ENCODE data around the gene RIPPLY2. TPM values are rescaled to one million over a fixed set of nuclear protein-coding genes. Genes with fewer than 3 reads are reported as not detected.
"Not testable (repeated sequence)": the region's sequence is repeated elsewhere in the genome, so short reads cannot be mapped to it uniquely, and the experiment has no call there.

The RIPPLY2 gene
- not detected in 2 replicates for polyA plus RNA-seq (2013)

GRCh38 chr6:83853178-83854000 lies at the start of gene RIPPLY2:
Gene RIPPLY2, plus strand, starts transcription at chr6:83853360. Its CDS starts 57 bp downstream, at chr6:83853417.
- Histone ChIP-seq H3K27ac (ENCODE audit: low read depth, low read length) (no peak within 1 kb of the TSS), H3K9ac (ENCODE audit: low read length) (no peak within 1 kb of the TSS), H3K79me1 (ENCODE audit: low read length) (no peaks in the 10 kb centered on the region), H2BK5ac (ENCODE audit: low read depth, low read length, poor library complexity) (no peak within 1 kb of the TSS), H3K4me2 (ENCODE audit: low read length) (peak within 1 kb of the TSS; percentile 66), H2BK120ac (ENCODE audit: insufficient read depth, low read length, poor library complexity) (no peak within 1 kb of the TSS), H4K8ac (ENCODE audit: low read depth, low read length) (no peak within 1 kb of the TSS), H4K91ac (ENCODE audit: low read depth, low read length) (no peak within 1 kb of the TSS), H3K79me2 (ENCODE audit: control insufficient read depth, insufficient read depth, low read length, poor library complexity) (no peaks in the 10 kb centered on the region), H2BK12ac (ENCODE audit: low read length) (no peak within 1 kb of the TSS), H3K36me3 (ENCODE audit: control insufficient read depth in 1 of 2, insufficient read depth in 2 of 2, low read length in 2 of 2) (no peaks in the 10 kb centered on the region), H2AK5ac (ENCODE audit: low read length) (no peak within 1 kb of the TSS), H3K27me3 (ENCODE audit: insufficient read depth, low read length) (peaks cover 22% of the 10 kb centered on the region), H3K9me3 (ENCODE audit: insufficient read depth, low read depth, low read length) (no peaks in the 10 kb centered on the region), H3K18ac (ENCODE audit: low read length) (no peak within 1 kb of the TSS), H3K4me3 (ENCODE audit: low read depth, low read length) (peak within 1 kb of the TSS; percentile 57), H3K4me1 (ENCODE audit: control insufficient read depth in 1 of 2, insufficient read depth in 2 of 2, low read length in 2 of 2) (peaks cover 3 to 11% of the 10 kb centered on the region in 2 experiments), H2AFZ (ENCODE audit: insufficient read depth, low read length, poor library complexity) (peak within 1 kb of the TSS; percentile 44), H3K4ac (ENCODE audit: low read depth, low read length) (no peak within 1 kb of the TSS), H4K12ac (ENCODE audit: low read depth, low read length) (no peak within 1 kb of the TSS), H3K23ac (ENCODE audit: low read length) (no peak within 1 kb of the TSS), H3K14ac (ENCODE audit: low read length) (no peak within 1 kb of the TSS)
- no peak for DNase-seq
- no CpG with 5 or more reads among the region's 81 CpGs for WGBS (ENCODE audit: extremely low coverage, insufficient coverage, insufficient read length)

DNA sequence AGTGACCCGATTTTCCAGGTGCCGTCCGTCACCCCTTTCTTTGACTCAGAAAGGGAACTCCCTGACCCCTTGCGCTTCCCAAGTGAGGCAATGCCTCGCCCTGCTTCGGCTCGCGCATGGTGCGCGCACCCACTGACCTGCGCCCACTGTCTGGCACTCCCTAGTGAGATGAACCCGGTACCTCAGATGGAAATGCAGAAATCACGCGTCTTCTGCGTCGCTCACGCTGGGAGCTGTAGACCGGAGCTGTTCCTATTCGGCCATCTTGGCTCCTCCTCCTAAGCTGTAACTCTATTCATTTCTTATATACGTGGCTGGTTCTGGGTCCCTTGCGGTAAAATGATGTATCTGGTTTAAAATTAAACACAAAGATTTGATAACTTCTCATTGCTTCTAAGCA lies 49.7 kb upstream of the RIPPLY2 start:
- H2BK120ac ChIP-seq (ENCODE audit: insufficient read depth, low read length, poor library complexity): not testable (repeated sequence)

GRCh38 chr6:83804886-83805285 lies 48.3 kb upstream of the RIPPLY2 start:
- no peak overlapping the region for H3K18ac ChIP-seq (ENCODE audit: low read length)
- no peak overlapping the region for H3K23ac ChIP-seq (ENCODE audit: low read length)
- H3K27me3 ChIP-seq (ENCODE audit: insufficient read depth, low read length): no peaks in the 10 kb centered on the region
- no peak overlapping the region for H4K8ac ChIP-seq (ENCODE audit: low read depth, low read length)
- no peak overlapping the region for H3K9ac ChIP-seq (ENCODE audit: low read length)
- no peak overlapping the region for H2AFZ ChIP-seq (ENCODE audit: insufficient read depth, low read length, poor library complexity)
- H2BK12ac ChIP-seq (ENCODE audit: low read length): no peak overlapping the region
- H3K14ac ChIP-seq (ENCODE audit: low read length): no peak overlapping the region
- H3K79me2 ChIP-seq (ENCODE audit: control insufficient read depth, insufficient read depth, low read length, poor library complexity): no peaks in the 10 kb centered on the region
- H3K4me1 ChIP-seq (ENCODE audit: control insufficient read depth in 1 of 2, insufficient read depth in 2 of 2, low read length in 2 of 2): no peaks in the 10 kb centered on the region
- no peak for DNase-seq
- no peak overlapping the region for H2BK5ac ChIP-seq (ENCODE audit: low read depth, low read length, poor library complexity)
- H2AK5ac ChIP-seq (ENCODE audit: low read length): no peak overlapping the region
- no peaks in the 10 kb centered on the region for H3K79me1 ChIP-seq (ENCODE audit: low read length)
- H3K27ac ChIP-seq (ENCODE audit: low read depth, low read length): no peak overlapping the region
- no peak overlapping the region for H3K4me3 ChIP-seq (ENCODE audit: low read depth, low read length)
- no peak overlapping the region for H3K4ac ChIP-seq (ENCODE audit: low read depth, low read length)
- H4K91ac ChIP-seq (ENCODE audit: low read depth, low read length): no peak overlapping the region
- no peak overlapping the region for H2BK120ac ChIP-seq (ENCODE audit: insufficient read depth, low read length, poor library complexity)
- no peaks in the 10 kb centered on the region for H3K36me3 ChIP-seq (ENCODE audit: control insufficient read depth in 1 of 2, insufficient read depth in 2 of 2, low read length in 2 of 2)
- no peaks in the 10 kb centered on the region for H3K9me3 ChIP-seq (ENCODE audit: insufficient read depth, low read depth, low read length)
- H4K12ac ChIP-seq (ENCODE audit: low read depth, low read length): no peak overlapping the region
- no peak overlapping the region for H3K4me2 ChIP-seq (ENCODE audit: low read length)

More for the DNA sequence above, 49.7 kb upstream of the RIPPLY2 start:
- H3K79me1 ChIP-seq (ENCODE audit: low read length); H3K4me2 ChIP-seq (ENCODE audit: low read length); H3K36me3 ChIP-seq (ENCODE audit: control insufficient read depth in 1 of 2, insufficient read depth in 2 of 2, low read length in 2 of 2); H3K4ac ChIP-seq (ENCODE audit: low read depth, low read length); H3K9ac ChIP-seq (ENCODE audit: low read length); H3K23ac ChIP-seq (ENCODE audit: low read length); H3K4me3 ChIP-seq (ENCODE audit: low read depth, low read length); H4K12ac ChIP-seq (ENCODE audit: low read depth, low read length); H3K14ac ChIP-seq (ENCODE audit: low read length); H3K27ac ChIP-seq (ENCODE audit: low read depth, low read length); H3K27me3 ChIP-seq (ENCODE audit: insufficient read depth, low read length); H2AFZ ChIP-seq (ENCODE audit: insufficient read depth, low read length, poor library complexity); H3K79me2 ChIP-seq (ENCODE audit: control insufficient read depth, insufficient read depth, low read length, poor library complexity); H3K9me3 ChIP-seq (ENCODE audit: insufficient read depth, low read depth, low read length); DNase-seq; H4K91ac ChIP-seq (ENCODE audit: low read depth, low read length); H2BK12ac ChIP-seq (ENCODE audit: low read length); H2AK5ac ChIP-seq (ENCODE audit: low read length); H2BK5ac ChIP-seq (ENCODE audit: low read depth, low read length, poor library complexity); H3K4me1 ChIP-seq (ENCODE audit: control insufficient read depth in 1 of 2, insufficient read depth in 2 of 2, low read length in 2 of 2); H4K8ac ChIP-seq (ENCODE audit: low read depth, low read length); H3K18ac ChIP-seq (ENCODE audit: low read length): not testable (repeated sequence)
- WGBS (ENCODE audit: extremely low coverage, insufficient coverage, insufficient read length): no CpG with 5 or more reads among the region's 21 CpGs

DNA sequence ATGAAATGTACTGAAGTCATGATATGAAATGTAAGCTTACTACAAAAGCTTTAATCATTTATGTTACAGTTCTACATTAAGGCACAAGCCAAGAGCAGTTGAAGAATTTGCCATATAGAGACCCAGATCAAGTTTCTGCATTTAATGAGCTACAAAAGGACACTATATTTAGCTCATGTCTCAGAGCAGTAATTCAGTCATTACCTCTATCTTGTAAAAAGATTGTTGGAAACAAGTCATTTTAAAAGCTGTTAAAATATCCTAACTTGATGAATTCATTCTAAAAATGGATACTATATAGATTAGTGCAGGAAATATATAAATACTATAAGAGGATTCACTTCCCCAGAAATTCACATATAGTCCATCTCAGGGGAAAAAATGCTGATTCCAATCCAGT lies 45.2 kb upstream of the RIPPLY2 start:
- Histone ChIP-seq H3K79me1 (ENCODE audit: low read length) (no peaks in the 10 kb centered on the region), H3K23ac (ENCODE audit: low read length) (no peak overlapping the region), H3K4me2 (ENCODE audit: low read length) (no peak overlapping the region), H2BK12ac (ENCODE audit: low read length) (no peak overlapping the region), H3K9me3 (ENCODE audit: insufficient read depth, low read depth, low read length) (no peaks in the 10 kb centered on the region), H2BK120ac (ENCODE audit: insufficient read depth, low read length, poor library complexity) (no peak overlapping the region), H3K14ac (ENCODE audit: low read length) (no peak overlapping the region), H3K18ac (ENCODE audit: low read length) (no peak overlapping the region), H2AFZ (ENCODE audit: insufficient read depth, low read length, poor library complexity) (no peak overlapping the region), H3K4me1 (ENCODE audit: control insufficient read depth in 1 of 2, insufficient read depth in 2 of 2, low read length in 2 of 2) (no peaks in the 10 kb centered on the region), H3K27ac (ENCODE audit: low read depth, low read length) (no peak overlapping the region), H3K36me3 (ENCODE audit: control insufficient read depth in 1 of 2, insufficient read depth in 2 of 2, low read length in 2 of 2) (no peaks in the 10 kb centered on the region), H3K79me2 (ENCODE audit: control insufficient read depth, insufficient read depth, low read length, poor library complexity) (no peaks in the 10 kb centered on the region), H3K27me3 (ENCODE audit: insufficient read depth, low read length) (no peaks in the 10 kb centered on the region), H2BK5ac (ENCODE audit: low read depth, low read length, poor library complexity) (no peak overlapping the region), H2AK5ac (ENCODE audit: low read length) (no peak overlapping the region), H3K9ac (ENCODE audit: low read length) (no peak overlapping the region), H3K4ac (ENCODE audit: low read depth, low read length) (no peak overlapping the region), H4K12ac (ENCODE audit: low read depth, low read length) (no peak overlapping the region), H4K8ac (ENCODE audit: low read depth, low read length) (no peak overlapping the region), H4K91ac (ENCODE audit: low read depth, low read length) (no peak overlapping the region), H3K4me3 (ENCODE audit: low read depth, low read length) (no peak overlapping the region)
- no peak for DNase-seq

Data from trophoblast cell (in vitro differentiated cells and primary cell).